VCaP (cell line): ENCODE results near the gene NCOR1.
"Not testable (repeated sequence)": the region's sequence is repeated elsewhere in the genome, so short reads cannot be mapped to it uniquely, and the experiment has no call there.

ENCODE experiments used
- H3K27ac ChIP-seq: fragments of 450-650 bp; 2 replicates; pipeline ENCODE4 v1.5.1; 2017
- CTCF ChIP-seq: fragments of 450-650 bp; conservative IDR thresholded peaks from 2 replicates; pipeline ENCODE4 v1.5.1; 2017; ENCODE audit warnings: mild to moderate bottlenecking, moderate library complexity

Gene NCOR1

GRCh38 chr17:16158714-16159113 lies 56.6 kb downstream of the NCOR1 start:
- H3K27ac ChIP-seq, result no peak overlapping the region
- no peak for TF ChIP-seq CTCF

- H3K27ac ChIP-seq, result no peak overlapping the region
- TF ChIP-seq CTCF, result no peak
These were observed 59.8 kb downstream of the NCOR1 start for GRCh38 chr17:16155536-16155935.

GRCh38 chr17:16152326-16152725 lies 63.0 kb downstream of the NCOR1 start:
- not testable (repeated sequence) for H3K27ac ChIP-seq

GRCh38 chr17:16150251-16150856 lies 65.0 kb downstream of the NCOR1 start:
- peak overlapping the region; percentile 47 for H3K27ac ChIP-seq
- no peak for TF ChIP-seq CTCF

GRCh38 chr17:16148596-16148995 lies 66.7 kb downstream of the NCOR1 start:
- no peak for TF ChIP-seq CTCF
- H3K27ac ChIP-seq, result no peak overlapping the region

GRCh38 chr17:16145319-16145890 lies 69.9 kb downstream of the NCOR1 start:
- H3K27ac ChIP-seq, result not testable (repeated sequence)

- peak overlapping the region; percentile 82 for H3K27ac ChIP-seq
- no peak for TF ChIP-seq CTCF
These were observed 73.6 kb downstream of the NCOR1 start for GRCh38 chr17:16141685-16142084.

- TF ChIP-seq CTCF, result no peak
- peak overlapping the region; percentile 82 for H3K27ac ChIP-seq
These were observed 74.5 kb downstream of the NCOR1 start for GRCh38 chr17:16140854-16141253.

GRCh38 chr17:16135461-16135860 lies 79.9 kb downstream of the NCOR1 start:
- TF ChIP-seq CTCF, result no peak

More at GRCh38 chr17:16135461-16135860, 79.9 kb downstream of the NCOR1 start:
- no peak overlapping the region for H3K27ac ChIP-seq
